NCI-H460 (cell line): ENCODE measurements around the gene SIM1. TPM values are rescaled to one million over a fixed set of nuclear protein-coding genes. Genes with fewer than 3 reads are reported as not detected.

Experiments used
- DNase-seq: peaks from one replicate; pipeline ENCODE4 v3.0.0-alpha.2; 2016; ENCODE audit warnings: low read depth; ENCODE audit errors: extremely low read depth
- polyA plus RNA-seq: library from polyadenylated mRNA; depleted of rRNA; stranded (reverse); fragments of >200 nt; gene quantifications from 2 replicates; pipeline ENCODE4 v1.2.3, GENCODE V29; 2014; cell fraction: nucleus; rRNA removed
- total RNA-seq: library from RNA; depleted of rRNA; stranded (reverse); fragments of >200 nt; shearing (Covaris generic); gene quantifications from 2 replicates; pipeline ENCODE4 v1.2.3, GENCODE V29; 2014; rRNA removed

Gene SIM1, protein sequence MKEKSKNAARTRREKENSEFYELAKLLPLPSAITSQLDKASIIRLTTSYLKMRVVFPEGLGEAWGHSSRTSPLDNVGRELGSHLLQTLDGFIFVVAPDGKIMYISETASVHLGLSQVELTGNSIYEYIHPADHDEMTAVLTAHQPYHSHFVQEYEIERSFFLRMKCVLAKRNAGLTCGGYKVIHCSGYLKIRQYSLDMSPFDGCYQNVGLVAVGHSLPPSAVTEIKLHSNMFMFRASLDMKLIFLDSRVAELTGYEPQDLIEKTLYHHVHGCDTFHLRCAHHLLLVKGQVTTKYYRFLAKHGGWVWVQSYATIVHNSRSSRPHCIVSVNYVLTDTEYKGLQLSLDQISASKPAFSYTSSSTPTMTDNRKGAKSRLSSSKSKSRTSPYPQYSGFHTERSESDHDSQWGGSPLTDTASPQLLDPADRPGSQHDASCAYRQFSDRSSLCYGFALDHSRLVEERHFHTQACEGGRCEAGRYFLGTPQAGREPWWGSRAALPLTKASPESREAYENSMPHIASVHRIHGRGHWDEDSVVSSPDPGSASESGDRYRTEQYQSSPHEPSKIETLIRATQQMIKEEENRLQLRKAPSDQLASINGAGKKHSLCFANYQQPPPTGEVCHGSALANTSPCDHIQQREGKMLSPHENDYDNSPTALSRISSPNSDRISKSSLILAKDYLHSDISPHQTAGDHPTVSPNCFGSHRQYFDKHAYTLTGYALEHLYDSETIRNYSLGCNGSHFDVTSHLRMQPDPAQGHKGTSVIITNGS
- not detected in 2 replicates for total RNA-seq
- polyA plus RNA-seq = not detected in 2 replicates

DNA sequence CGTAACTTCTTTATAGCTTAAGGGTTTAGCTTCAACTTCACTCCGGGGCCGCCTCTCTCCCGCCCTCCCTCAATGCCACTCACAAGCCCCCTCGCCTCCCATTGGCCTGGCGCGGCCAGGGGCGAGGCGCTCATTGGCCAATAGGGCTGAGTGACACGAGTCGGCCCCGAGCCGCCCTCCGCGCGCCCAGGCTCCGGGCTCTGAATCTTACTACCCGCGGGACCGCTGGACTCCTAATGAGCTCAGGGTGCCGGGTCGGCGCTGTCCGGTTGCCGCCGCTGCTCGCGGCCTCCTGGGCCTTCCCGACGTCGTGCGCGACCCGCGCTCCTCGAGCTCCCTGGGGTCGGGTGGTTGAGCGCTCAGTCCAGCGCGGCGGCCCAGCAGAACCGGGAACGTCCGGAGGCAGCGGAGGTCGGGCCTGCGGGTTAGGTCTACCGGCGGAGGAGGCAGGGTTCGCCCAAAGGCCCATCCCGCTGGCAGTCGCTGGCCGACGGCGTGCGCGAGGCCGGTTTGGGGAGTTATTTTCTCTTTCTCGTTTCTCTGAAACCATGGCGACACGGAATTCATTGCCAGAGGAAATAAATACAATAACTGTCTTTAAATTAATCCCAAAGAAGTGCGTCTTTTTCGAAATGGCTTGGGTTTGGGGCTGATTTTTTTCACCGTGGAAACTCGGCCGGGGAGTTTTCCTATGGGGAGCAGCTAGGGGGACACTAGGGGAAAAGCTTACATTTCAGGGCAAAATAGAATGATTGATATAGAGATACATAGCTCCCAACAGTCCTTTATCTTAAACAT is at the start of gene SIM1:
Gene SIM1, minus strand, starts transcription at position 19 of the 798 bp plus-strand sequence. CDS start 1,453 bp downstream, outside the sequence.
- no peak for DNase-seq

DNA sequence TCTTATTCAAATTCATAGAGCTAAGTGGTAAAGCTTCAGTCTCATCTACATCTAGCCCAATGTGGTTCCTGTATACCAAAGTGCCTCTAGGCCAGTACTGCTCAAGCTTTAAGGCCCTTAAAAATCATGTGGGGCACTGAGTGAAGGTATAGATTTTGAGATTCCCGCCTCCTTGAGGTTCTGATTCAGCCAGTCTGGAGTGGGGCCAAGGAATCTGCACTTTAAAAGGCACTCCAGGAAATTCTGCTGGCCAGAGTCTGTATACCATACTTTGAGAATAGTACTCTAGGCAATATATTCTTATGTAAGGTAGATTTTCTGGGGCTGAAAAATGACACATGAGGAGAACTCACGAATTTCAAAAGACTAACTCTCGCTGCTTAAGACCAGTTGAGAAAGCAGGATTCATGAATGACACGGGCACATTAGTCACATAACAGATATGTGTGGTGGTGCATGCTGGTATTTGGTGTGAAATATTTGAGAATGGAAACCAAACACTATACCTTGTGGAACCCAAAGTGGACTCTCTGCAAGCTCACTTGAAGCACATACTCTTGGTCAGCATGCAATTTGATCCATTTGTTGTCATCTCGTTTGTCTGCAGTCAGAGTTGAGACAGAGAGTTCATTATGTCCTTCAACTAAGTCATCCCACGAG is 47.6 kb upstream of the SIM1 start:
- DNase-seq = no peak

DNA sequence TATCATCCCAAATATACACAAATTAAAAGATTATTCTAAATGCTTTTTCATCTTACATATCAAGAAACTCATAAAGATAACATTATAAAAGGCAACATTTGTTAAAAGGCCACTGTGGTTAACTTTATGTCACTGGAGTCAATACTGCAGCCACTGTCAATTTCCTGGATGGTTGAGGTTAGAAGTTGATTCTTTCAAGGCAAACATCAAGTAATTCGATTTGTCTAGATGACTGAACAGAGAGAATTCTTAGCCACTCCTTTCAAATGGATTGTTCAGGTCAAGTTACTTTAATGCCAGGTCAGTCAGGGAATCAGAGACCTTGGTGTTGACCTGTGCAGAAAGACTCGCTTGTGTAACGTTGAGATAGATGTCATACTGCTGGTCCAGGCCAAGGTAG is 44.4 kb upstream of the SIM1 start:
- no peak for DNase-seq

DNA sequence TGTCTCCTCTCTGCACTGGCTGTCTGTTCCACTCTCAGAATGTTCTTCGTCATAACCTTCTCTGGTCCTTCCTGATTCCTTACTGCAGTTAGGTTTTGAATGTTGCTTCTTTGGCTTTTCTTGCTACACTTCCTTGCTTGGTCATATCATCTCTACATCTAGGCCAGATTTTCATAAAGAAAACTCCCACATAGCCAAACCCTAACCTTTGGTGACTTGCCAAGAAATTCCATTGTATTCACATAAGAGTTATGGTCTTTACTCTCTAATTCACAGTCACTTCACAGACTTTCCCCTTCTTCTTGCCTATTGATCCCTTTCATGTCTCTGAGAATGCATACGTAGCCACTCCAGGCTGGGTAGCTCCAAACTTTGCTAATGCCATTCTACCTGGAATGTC is 41.9 kb upstream of the SIM1 start:
- DNase-seq = no peak

DNA sequence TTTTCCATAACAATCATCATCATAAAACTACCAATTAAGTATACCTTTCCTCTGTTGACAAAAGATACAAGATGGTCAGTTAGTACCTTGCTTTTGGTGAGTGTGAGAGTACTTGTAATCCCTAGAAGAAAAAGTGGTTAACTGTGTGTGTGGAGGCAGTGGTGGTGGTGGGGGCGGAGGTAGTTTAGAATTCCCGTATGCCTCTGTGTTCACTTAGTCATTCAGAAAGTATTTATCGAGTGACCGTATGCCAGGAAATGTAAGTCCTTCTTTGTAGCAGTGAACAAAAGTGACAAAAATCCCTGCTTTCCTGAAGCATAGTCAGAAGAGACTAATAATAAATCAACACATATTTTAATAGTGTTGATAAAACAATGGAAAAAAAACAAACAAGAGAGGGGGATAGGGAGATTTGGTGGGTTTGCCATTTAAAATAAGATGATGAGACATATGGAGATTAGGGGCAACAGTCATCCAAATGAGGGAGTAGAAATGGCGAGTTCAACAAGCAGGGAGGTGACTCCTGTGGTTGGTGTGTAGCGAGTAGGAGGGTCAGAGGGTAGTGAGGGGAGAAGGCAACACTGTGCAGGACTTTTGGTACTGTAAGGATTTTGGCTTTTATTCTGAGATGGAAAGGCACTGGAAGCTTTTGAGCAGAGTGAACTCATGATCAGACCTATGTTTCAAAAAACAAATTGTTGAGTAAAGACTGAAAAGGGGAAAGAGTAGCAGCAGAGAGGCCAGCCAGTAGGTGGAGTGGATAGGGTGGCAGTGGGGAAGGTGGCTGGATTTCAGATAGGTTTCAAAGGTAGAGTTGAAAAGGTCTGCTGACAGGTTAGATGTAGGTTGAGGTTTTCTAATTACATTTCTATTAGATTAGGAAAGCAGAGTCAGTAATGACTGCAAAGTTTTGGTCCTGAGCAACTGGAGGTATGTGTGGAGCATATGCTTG is 40.3 kb upstream of the SIM1 start:
- peak; percentile 19 for DNase-seq

DNA sequence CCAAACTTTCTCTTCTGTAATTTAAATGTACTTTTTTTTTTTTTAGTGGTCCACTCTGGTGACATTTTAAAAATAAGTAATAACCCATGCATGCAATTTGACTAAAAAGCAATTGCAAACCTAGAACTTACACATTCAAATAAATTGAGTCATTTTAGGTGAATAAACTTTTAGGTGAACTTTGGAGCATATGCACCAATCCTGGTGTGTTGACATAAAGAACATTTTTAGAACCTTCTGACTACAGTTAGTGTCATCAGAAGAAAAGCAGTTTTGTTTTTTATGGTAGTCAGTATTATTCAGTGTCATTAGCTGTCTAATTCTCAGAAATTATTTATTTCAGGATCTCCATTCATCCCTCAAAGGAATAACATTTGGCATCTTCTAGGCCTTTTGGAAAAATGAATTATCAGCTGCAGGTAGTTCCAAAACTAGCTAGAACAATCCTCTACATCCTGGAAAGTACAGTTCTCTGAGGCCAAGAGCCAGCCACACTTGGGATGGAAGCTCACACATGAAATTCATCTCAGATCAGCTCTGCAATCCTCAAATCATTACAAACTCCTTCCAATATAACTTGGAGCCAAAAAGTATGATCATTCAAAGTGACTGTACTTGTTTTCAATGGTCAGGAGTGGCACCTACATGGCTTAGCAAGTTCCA is 38.5 kb upstream of the SIM1 start:
- no peak for DNase-seq

DNA sequence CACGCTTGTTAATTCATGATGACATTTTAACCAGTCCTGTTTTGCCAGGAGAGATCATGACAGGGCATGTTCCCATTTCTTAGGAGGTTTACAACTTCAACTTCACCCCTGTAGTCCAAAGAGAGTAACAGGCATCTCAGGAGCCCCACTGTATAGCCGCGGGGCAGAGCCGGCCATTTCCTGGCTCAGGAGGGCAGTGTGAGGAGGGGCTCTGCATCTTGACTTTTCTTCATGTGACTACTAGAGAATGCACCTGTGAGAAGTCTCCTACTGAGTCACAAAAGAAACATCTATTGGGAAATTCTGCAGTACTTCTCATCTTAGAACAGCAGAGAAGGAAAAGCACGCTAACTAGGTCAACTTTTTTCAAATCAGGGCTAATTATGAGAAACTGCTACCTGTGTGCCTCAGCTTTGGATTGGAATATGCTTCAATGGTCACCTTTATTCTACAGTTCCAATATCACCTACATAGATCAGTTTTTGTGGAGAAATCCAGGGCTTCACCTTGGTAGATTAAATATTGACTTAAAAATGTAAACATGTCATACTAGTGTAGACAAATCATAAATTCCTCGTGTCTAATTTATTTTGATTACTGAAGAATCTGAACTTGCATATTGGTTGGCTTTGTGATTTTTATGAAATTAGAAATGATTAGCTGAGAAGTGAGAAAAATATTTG is 28.6 kb upstream of the SIM1 start:
- DNase-seq = no peak

DNA sequence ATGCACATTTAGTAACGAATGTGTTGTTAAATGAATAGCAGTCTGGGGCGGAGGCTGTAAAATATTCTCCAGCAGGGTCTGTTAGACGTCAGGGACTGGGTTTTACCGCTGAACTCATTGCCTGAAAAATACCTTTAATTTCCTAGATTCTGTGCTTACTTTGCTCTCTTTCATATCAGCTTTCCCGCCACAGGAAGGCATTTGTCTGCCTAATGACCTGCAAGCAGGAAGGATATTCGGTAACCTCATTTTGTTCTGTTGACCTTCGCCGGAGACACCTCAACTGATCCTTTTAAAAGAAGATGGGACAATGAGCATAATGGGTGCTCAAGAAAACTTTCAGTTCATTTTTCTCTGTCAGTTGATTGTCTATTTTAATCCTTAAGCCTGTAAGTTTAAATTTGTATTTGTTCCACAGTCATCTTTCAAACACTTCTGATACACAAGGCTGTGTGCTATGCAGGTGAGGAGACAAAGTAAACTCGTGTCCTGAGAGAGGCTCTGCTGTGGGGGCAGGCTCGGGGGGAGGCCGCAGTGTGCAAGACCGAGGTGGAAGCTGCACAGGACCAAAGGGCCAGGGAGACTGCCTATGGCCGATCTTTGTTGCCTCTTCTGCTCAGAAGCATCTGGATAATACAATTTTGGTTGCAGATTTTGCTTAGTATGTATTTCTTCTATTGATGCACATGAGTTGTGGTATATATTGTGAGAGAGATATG is 27.4 kb upstream of the SIM1 start:
- DNase-seq = no peak

DNA sequence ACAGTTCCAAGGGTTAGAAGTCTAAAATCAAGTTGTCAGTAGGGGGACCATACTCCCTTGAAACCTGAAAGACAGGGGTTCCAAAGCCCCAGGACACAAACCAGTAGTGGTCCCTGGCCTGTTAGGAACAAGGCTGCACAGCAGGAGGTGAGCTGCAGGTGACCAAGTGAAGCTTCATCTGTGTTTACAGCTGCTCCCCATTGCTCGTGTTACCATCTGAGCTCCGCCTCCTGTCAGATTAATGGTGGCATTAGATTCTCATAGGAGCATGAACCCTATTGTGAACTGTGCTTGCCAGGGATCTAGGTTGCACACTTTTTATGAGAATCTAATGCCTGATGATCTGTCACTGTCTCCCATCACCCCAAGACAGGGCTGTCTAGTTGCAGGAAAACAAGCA is 25.3 kb upstream of the SIM1 start:
- DNase-seq = no peak

DNA sequence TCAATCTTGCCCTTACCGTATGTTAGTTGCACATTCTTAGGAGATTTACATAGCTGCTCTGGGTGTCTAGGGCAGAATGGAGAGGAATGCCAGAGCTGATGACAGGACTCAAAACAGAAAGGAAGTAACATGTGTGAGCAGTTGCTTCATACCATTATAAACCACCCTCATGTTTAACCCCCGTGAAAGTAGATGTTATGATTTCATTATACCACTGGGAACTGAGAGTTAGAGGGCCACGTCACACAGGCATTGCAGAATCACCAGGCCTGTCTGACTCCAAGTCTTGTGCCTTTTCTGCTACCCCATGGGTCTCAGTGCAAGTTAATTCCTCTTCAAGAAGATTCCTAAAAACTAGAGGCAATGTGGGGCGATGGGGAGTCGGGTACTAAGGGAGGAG is 23.5 kb upstream of the SIM1 start:
- no peak for DNase-seq

DNA sequence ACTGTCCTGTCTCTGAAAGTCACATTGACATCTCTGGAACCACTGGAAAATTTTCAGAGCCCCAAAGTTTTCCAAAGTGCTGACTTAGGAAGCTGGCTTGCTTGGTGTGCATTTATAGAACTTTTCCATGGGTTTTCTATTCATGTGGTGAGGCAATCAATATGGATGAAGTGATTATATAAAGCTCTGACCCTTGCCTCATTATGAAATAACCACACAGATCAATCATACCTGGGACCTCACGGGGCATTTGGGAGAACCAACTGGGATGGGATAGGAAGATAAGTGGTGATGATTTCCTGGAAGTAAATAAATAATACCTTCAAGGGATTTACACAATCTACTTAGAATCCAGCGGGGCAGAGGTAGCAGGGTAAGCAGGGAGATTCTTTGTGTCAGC is 22.9 kb upstream of the SIM1 start:
- no peak for DNase-seq

DNA sequence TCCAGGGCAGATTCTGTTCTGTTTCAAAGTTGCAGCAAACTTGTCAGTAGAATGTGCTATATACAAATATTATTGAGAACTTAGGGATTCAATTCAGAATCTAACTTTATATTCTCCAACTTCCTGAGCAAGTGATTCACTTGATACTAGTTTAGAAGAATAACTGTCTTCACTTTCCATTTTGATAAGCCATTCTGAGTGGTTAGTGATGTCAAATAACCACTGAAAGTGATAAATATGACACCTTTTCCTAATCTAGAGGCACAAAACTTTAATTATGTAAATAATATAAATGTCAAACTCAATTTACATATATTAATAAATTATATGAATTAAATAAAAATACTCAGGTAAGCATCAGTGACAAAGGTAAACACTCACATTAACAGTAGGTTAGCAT is 20.5 kb upstream of the SIM1 start:
- no peak for DNase-seq

DNA sequence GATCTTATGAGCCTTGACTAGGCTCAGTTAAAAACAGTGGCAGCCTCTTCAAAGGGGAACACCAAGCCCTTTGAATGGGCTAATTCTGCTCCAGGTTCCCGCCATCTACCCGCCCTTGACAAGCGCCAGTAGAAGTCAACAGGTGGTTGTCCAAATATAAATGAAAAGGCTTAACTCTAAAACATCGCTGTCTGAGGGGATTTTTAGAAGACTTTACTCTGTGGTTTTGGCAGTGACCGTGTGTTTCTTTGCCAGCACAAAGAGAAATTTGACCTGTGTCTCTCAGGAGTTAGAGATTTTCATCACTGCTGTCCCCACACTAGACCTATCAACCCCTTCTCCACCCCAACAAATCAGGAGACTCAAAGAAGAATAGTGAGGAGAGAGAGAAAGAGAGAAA is 19.8 kb upstream of the SIM1 start:
- no peak for DNase-seq

DNA sequence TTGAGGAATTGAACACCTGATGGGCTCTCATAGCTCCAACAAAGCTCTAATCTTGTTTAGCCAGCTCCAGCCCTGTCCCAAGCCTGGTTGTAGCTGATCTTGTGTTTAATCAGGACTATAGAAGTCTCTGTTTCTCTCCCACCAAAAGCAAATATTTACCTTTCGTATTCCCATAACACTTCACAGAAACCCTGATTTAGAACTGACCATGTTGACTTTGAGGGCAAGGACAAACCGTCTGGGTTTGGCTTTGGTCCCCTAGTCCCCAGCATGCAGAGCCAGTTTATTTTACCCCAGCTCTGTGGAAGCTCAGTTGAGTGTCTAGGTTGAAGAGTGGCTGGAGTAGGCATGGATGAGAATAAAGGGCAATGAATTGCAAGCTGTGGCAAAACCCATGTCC is 18.0 kb upstream of the SIM1 start:
- no peak for DNase-seq

DNA sequence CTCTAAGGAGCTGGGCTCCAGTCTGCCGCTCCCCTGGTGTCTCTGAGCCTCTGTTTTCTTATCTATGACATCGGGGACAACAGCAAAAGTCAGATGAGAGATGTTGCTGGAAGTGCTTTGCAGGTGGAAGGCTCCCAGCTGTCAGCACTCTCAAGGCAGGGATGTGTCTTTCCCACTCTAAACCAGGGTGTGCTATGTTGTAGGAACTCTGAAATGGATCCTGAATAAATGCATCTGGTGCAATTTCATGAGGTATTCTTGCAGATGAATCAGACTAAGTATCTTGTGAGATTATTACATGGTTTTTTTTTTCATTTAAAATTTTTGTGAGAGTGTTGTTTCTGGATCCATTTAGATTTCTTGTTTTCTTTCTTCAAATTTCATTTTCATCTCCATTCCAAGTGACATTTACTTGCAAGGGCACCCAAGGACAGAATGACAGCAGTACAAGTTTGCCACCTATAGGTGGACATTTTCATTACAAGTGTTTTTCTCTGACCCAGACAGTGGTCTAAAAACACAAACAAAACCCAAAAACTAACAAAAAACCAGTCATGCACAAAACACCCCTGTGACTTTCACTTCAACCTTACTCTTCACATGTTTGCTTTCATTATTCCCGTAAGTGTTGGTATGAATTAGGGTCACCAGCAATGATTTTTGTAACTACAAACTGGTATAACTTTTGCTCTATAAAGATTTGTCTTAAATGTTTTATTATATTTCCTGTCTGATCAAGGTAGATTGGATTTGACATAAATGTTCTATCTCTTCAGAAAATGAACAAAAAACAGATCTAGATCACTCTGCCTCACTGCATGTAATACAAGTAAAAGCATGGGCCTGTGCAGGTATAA is 14.7 kb upstream of the SIM1 start:
- peak; percentile 20 for DNase-seq

DNA sequence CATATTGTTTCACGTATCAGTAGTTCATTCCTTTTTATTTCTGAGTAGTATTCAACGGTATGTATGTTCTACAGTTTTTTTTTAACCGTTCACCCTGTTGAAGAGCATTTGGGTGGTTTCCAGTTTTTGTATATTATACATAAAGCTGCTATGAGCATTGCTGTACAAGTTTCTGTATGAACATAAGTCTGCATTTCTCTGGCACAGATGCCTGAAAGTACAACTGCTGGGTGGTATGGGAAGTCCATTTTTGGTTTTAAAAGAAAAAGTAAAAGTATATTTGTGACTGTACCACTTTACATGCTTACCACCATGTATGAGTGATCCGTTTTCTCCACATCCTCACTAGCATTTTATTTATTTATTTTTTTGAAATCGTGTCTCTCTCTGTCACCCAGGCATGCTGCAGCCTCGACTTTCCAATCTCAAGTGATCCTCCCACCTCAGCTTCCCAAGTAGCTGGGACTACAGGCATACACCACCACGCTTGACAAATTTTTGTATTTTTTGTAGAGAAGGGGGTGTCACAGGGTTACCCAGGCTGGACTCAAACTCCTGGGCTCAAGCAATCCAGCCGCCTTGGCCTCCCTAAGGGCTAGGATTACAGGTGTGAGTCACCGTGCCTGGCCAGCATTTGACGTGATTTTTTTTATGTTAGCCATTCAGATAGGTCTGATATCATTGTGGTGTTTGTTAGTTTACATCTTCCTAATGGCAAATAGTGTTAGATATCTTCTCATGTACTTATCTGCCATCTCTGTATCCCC is 11.0 kb upstream of the SIM1 start:
- DNase-seq = no peak
